Panc1 (cell line): Measurements from ENCODE around the gene SHKBP1.

Experiments
- CTCF ChIP-seq: fragments of 450-650 bp; IDR thresholded peaks from 2 replicates; pipeline ENCODE4 v1.5.1; 2017; ENCODE audit warnings: mild to moderate bottlenecking
- POLR2AphosphoS5 ChIP-seq: IDR thresholded peaks from 2 replicates; pipeline ENCODE4 v1.6.1; 2012; ENCODE audit warnings: mild to moderate bottlenecking, low read depth, low read length, moderate library complexity

- TF ChIP-seq CTCF (peak; percentile 49), POLR2AphosphoS5 (no peak)
Observed at GRCh38 chr19:40533508-40533907, 43.2 kb upstream of the SHKBP1 start.
